K562 (cell line): ENCODE measurements around the gene ITPR1. TPM values are rescaled to one million over a fixed set of nuclear protein-coding genes. Genes with fewer than 3 reads are reported as not detected.

Experiments
- CHD7 ChIP-seq: fragments of 200-600 bp; sonication (generic); IDR thresholded peaks from one replicate; pipeline ENCODE4 v1.6.1; 2012; ENCODE audit warnings: mild to moderate bottlenecking, low read depth, low read length, inconsistent platforms
- FOXK1 ChIP-seq: sonication (generic); formaldehyde crosslinking; IDR thresholded peaks from 2 replicates; pipeline ENCODE4 v1.8.0; 2022; ENCODE audit warnings: missing genetic modification reagents, mild to moderate bottlenecking, borderline replicate concordance
- NUFIP1 ChIP-seq: fragments of 450-650 bp; IDR thresholded peaks from 2 replicates; pipeline ENCODE4 v1.6.1; 2018; ENCODE audit not compliant: partially characterized antibody
- WHSC1 ChIP-seq: IDR thresholded peaks from one replicate; pipeline ENCODE4 v1.6.1; 2012; ENCODE audit warnings: low read length, control low read depth, inconsistent platforms
- polyA plus RNA-seq, 8 experiments: library from polyadenylated mRNA; depleted of rRNA in 4 of 8; stranded (reverse) in 5 of 8; unstranded in 3 of 8; fragments of >200 nt; fragmentation: Nextera tagmentation in 2 of 8; fragmentation: Illumina TruSeq in 1 of 8; extraction: Ambion mirVana in 2 of 8; extraction: Trizol in 1 of 8; gene quantifications; 2 replicates each; pipeline versions ENCODE4 v1.2.1 to v1.2.3, GENCODE V29; 2011 to 2014; ENCODE audit warnings: inconsistent platforms in 1 of 8, missing spikeins in 1 of 8
- total RNA-seq, 7 experiments: library from RNA; depleted of rRNA in 6 of 7; stranded (reverse); fragments of >200 nt in 6 of 7; fragmentation: Illumina TruSeq in 2 of 7; extraction: Trizol in 2 of 7; gene quantifications; 2 replicates each; pipeline versions ENCODE4 v1.2.1 to v1.2.3, GENCODE V29; 2011 to 2021; ENCODE audit warnings: low replicate concordance in 1 of 7

Gene ITPR1
- total and polyA plus RNA-seq, 9 of the 15 experiments (the other 6 are each of a cell fraction or from before 2014, with no cell fraction given): 22.4 to 40.0 (median 27.4) TPM

GRCh38 chr3:4833471-4833870, 340.3 kb downstream of the ITPR1 start (continued):
- no peak for TF ChIP-seq CHD7
- no peak for TF ChIP-seq NUFIP1
- TF ChIP-seq WHSC1: no peak
- no peak for TF ChIP-seq FOXK1 (CRISPR knock-in tag)
